ENCODE measurements around the gene LRP2.

Gene LRP2

DNA sequence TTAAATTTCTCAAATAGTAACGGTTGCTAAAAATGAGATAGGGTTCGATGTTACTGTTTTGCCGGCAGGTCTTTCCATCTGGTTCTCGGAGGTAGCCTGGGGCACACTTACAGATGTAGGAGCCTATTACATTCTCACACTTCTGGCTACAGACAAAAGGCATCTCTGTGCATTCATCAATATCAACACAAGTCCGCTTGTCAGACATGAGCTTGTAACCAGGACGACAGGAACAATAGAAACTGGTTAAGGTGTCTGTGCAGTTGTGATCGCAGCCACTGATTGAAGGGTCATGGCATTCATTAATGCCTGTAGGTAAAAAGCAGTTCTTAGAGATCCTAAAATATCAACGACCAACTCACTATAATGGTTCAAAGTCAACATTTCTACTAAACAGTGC is 176.6 kb downstream of the LRP2 start:
- Histone ChIP-seq H3K4me3 (ENCODE audit: low read depth in 1 of 2, low read length in 2 of 2) (no peak overlapping the region), H3K27ac (ENCODE audit: low read depth, low read length) (no peak overlapping the region), H3K36me3 (ENCODE audit: control insufficient read depth in 1 of 2, insufficient read depth in 2 of 2, low read length in 2 of 2) (no peaks in the 10 kb centered on the region), H3K9ac (ENCODE audit: low read depth in 1 of 2, low read length in 2 of 2) (no peak overlapping the region), H3K9me3 (ENCODE audit: control insufficient read depth in 1 of 2, low read length in 2 of 2) (no peaks in the 10 kb centered on the region), H3K27me3 (ENCODE audit: control insufficient read depth in 1 of 2, insufficient read depth in 2 of 2, low read length in 2 of 2) (peaks cover 0 to 5% of the 10 kb centered on the region in 2 donors), H3K4me1 (ENCODE audit: control insufficient read depth in 1 of 2, insufficient read depth in 2 of 2, low read length in 2 of 2) (no peaks in the 10 kb centered on the region)

DNA sequence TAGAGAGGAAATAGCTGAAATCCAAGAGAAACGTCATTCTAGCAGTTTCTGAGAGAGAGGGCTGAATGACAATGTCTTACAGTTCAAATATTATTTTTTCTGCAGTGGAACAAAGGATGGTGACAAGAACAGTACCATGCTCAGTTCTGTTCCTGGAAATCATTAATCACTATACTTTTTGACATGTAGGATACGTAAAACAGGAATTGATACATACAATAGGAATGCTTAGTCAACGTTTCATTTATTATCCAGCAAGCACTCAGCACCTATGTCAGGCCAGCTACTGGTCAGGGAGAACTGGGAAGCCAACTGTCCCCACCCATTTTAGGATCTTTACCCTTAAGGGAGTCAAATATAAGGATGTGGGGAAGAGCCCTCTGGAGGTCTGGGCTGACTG is 178.3 kb downstream of the LRP2 start:
- Histone ChIP-seq H3K4me1 (ENCODE audit: control insufficient read depth in 1 of 2, insufficient read depth in 2 of 2, low read length in 2 of 2) (no peaks in the 10 kb centered on the region), H3K27ac (ENCODE audit: low read depth, low read length) (no peak overlapping the region), H3K27me3 (ENCODE audit: control insufficient read depth in 1 of 2, insufficient read depth in 2 of 2, low read length in 2 of 2) (peaks cover 0 to 5% of the 10 kb centered on the region in 2 donors), H3K36me3 (ENCODE audit: control insufficient read depth in 1 of 2, insufficient read depth in 2 of 2, low read length in 2 of 2) (no peaks in the 10 kb centered on the region), H3K4me3 (ENCODE audit: low read depth in 1 of 2, low read length in 2 of 2) (no peak overlapping the region), H3K9me3 (ENCODE audit: control insufficient read depth in 1 of 2, low read length in 2 of 2) (no peaks in the 10 kb centered on the region), H3K9ac (ENCODE audit: low read depth in 1 of 2, low read length in 2 of 2) (no peak overlapping the region)

DNA sequence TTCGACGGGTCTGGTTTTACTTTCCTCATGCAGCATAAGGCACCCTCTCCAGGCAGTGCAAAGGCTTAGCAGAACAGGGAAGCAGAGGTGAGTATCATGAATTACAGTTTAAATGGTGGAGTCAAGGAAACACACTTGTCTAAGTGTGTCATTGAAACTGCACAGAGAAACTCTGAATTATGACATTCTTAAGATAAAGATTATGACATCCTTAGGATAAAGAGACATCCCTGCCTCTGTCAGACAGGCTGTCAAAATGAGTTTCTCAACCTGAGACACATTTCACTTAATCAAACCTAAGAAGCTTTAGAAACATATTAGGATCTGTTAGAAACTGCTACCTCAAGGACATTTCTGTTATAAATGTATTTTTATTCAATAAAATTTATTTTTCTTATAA is 179.8 kb downstream of the LRP2 start:
- no peak overlapping the region for H3K4me3 ChIP-seq (ENCODE audit: low read depth in 1 of 2, low read length in 2 of 2)
- no peak overlapping the region for H3K27ac ChIP-seq (ENCODE audit: low read depth, low read length)
- H3K9ac ChIP-seq (ENCODE audit: low read depth in 1 of 2, low read length in 2 of 2), result no peak overlapping the region
- no peaks in the 10 kb centered on the region for H3K36me3 ChIP-seq (ENCODE audit: control insufficient read depth in 1 of 2, insufficient read depth in 2 of 2, low read length in 2 of 2)
- no peaks in the 10 kb centered on the region for H3K9me3 ChIP-seq (ENCODE audit: control insufficient read depth in 1 of 2, low read length in 2 of 2)
- no peaks in the 10 kb centered on the region for H3K4me1 ChIP-seq (ENCODE audit: control insufficient read depth in 1 of 2, insufficient read depth in 2 of 2, low read length in 2 of 2)
- peaks cover 0 to 5% of the 10 kb centered on the region in 2 donors for H3K27me3 ChIP-seq (ENCODE audit: control insufficient read depth in 1 of 2, insufficient read depth in 2 of 2, low read length in 2 of 2)

DNA sequence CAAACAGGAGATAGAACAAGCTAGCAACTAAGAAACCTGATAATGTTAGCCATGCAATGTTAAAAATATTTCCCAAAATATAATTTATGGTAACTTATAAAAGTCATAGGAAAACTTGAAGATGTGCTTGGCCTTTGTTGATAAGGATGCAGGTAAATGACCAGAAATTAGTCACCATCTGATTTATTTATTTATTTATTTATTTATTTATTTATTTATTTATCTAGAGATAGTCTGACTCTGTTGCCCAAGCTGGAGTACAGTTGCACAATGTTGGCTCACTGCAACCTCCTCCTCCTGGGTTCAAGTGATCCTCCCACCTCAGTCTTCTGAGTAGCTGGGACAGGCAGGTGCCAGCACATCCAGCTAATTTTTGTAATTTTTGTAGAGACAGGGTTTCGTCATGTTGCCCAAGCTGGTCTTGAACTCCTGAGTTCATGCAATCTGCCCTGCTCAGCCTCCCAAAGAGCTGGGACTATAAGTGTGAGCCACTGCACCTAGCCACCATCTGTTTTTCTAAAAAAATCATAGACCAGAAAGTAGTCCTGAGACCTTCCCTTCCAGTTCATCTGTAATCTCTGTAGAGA is 183.4 kb downstream of the LRP2 start:
- Histone ChIP-seq H3K9me3 (ENCODE audit: control insufficient read depth in 1 of 2, low read length in 2 of 2) (no peaks in the 10 kb centered on the region), H3K9ac (ENCODE audit: low read depth in 1 of 2, low read length in 2 of 2) (no peak overlapping the region), H3K27ac (ENCODE audit: low read depth, low read length) (no peak overlapping the region)

DNA sequence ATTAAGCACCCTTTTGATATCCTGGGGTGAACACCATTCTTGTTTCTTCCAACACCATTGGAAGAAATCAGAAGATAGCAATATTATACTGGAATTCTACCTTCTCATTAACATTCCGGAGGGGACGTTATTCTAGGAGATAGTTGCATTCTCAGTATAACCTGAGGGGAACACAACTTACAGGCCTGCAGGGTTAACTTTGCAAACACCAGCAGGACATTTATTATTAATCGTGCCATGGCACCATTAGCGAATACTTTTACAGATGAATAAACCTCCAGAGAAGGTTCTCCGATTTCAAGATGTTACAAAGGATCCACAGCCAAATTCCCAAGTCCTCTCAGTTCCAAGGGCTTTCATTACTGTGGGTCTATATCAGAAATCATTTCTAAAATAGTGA is 184.0 kb downstream of the LRP2 start:
- no peaks in the 10 kb centered on the region for H3K9me3 ChIP-seq (ENCODE audit: control insufficient read depth in 1 of 2, low read length in 2 of 2)

More for the DNA sequence above, 183.4 kb downstream of the LRP2 start:
- Histone ChIP-seq H3K4me1 (ENCODE audit: control insufficient read depth in 1 of 2, insufficient read depth in 2 of 2, low read length in 2 of 2) (no peaks in the 10 kb centered on the region), H3K4me3 (ENCODE audit: low read depth in 1 of 2, low read length in 2 of 2) (no peak overlapping the region), H3K36me3 (ENCODE audit: control insufficient read depth in 1 of 2, insufficient read depth in 2 of 2, low read length in 2 of 2) (no peaks in the 10 kb centered on the region), H3K27me3 (ENCODE audit: control insufficient read depth in 1 of 2, insufficient read depth in 2 of 2, low read length in 2 of 2) (no peaks in the 10 kb centered on the region)

DNA sequence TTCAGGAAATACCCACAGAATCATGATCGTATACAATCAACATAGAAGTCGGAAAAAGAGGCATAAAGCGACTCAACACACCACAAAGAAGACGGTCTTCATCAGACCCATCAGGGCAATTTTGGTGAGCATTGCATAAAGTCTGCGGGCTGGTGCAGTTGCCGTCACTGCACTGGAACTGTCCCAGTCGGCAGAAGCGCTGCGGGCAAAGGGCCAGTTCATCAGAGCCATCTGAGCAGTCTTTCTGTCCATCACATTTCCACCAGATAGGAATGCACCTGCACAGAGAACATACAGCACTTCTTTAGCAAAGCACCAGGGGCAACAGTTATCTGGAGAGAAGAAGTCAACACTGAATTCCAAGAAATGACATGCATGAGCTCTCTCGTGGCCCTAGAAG is 187.2 kb downstream of the LRP2 start:
- Histone ChIP-seq H3K4me3 (ENCODE audit: low read depth in 1 of 2, low read length in 2 of 2) (no peak overlapping the region), H3K4me1 (ENCODE audit: control insufficient read depth in 1 of 2, insufficient read depth in 2 of 2, low read length in 2 of 2) (no peaks in the 10 kb centered on the region), H3K36me3 (ENCODE audit: control insufficient read depth in 1 of 2, insufficient read depth in 2 of 2, low read length in 2 of 2) (no peaks in the 10 kb centered on the region), H3K27ac (ENCODE audit: low read depth, low read length) (no peak overlapping the region), H3K27me3 (ENCODE audit: control insufficient read depth in 1 of 2, insufficient read depth in 2 of 2, low read length in 2 of 2) (peaks cover 3 to 4% of the 10 kb centered on the region in 2 donors), H3K9ac (ENCODE audit: low read depth in 1 of 2, low read length in 2 of 2) (no peak overlapping the region), H3K9me3 (ENCODE audit: control insufficient read depth in 1 of 2, low read length in 2 of 2) (no peaks in the 10 kb centered on the region)

More for the DNA sequence above, 184.0 kb downstream of the LRP2 start:
- H3K27me3 ChIP-seq (ENCODE audit: control insufficient read depth in 1 of 2, insufficient read depth in 2 of 2, low read length in 2 of 2), result no peaks in the 10 kb centered on the region
- no peak overlapping the region for H3K4me3 ChIP-seq (ENCODE audit: low read depth in 1 of 2, low read length in 2 of 2)
- no peaks in the 10 kb centered on the region for H3K36me3 ChIP-seq (ENCODE audit: control insufficient read depth in 1 of 2, insufficient read depth in 2 of 2, low read length in 2 of 2)
- no peak overlapping the region for H3K9ac ChIP-seq (ENCODE audit: low read depth in 1 of 2, low read length in 2 of 2)
- H3K27ac ChIP-seq (ENCODE audit: low read depth, low read length), result no peak overlapping the region
- H3K4me1 ChIP-seq (ENCODE audit: control insufficient read depth in 1 of 2, insufficient read depth in 2 of 2, low read length in 2 of 2), result no peaks in the 10 kb centered on the region

DNA sequence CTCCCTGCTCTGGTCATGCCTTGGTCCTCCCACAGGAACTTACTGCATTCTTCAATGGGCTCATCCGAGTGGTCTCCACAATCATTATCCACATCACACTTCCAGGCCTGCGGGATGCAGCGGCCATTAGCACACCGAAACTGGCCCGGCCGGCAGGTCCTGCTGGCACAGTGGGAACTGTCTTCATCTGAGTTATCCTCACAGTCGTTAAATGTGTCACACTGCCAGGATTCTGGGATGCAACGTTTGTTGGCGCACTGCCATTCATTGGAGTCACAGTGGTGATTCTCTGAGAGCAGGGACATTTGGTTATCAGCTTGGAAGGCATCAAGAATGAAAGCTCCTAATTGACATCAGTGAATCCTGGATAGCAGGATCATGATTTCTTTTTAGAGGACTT is 188.5 kb downstream of the LRP2 start:
- H3K36me3 ChIP-seq (ENCODE audit: control insufficient read depth in 1 of 2, insufficient read depth in 2 of 2, low read length in 2 of 2), result no peaks in the 10 kb centered on the region
- H3K27ac ChIP-seq (ENCODE audit: low read depth, low read length), result no peak overlapping the region
- no peaks in the 10 kb centered on the region for H3K4me1 ChIP-seq (ENCODE audit: control insufficient read depth in 1 of 2, insufficient read depth in 2 of 2, low read length in 2 of 2)
- H3K9ac ChIP-seq (ENCODE audit: low read depth in 1 of 2, low read length in 2 of 2), result no peak overlapping the region
- peaks cover 3 to 4% of the 10 kb centered on the region in 2 donors for H3K27me3 ChIP-seq (ENCODE audit: control insufficient read depth in 1 of 2, insufficient read depth in 2 of 2, low read length in 2 of 2)
- no peak overlapping the region for H3K4me3 ChIP-seq (ENCODE audit: low read depth in 1 of 2, low read length in 2 of 2)
- no peaks in the 10 kb centered on the region for H3K9me3 ChIP-seq (ENCODE audit: control insufficient read depth in 1 of 2, low read length in 2 of 2)

DNA sequence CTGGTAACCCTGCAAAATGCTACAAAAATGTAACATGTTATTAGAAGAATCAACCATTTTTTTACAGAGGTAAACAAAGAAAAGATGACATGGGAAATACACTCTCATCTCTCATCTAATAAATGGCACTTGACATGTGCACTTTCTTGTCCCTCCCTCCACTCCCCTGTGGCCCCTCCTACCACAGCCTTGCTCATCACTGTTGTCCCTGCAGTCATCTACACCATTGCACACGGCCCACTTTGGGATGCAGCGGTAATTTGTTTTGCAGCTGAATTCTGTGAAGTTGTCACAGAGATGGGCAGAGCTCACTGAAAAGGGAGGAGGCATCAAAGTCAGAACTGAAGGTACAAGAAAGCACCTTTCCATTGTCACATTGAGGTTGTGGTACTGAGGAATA is 189.4 kb downstream of the LRP2 start:
- Histone ChIP-seq H3K9ac (ENCODE audit: low read depth in 1 of 2, low read length in 2 of 2) (no peak overlapping the region), H3K4me3 (ENCODE audit: low read depth in 1 of 2, low read length in 2 of 2) (no peak overlapping the region), H3K36me3 (ENCODE audit: control insufficient read depth in 1 of 2, insufficient read depth in 2 of 2, low read length in 2 of 2) (no peaks in the 10 kb centered on the region), H3K9me3 (ENCODE audit: control insufficient read depth in 1 of 2, low read length in 2 of 2) (no peaks in the 10 kb centered on the region), H3K27me3 (ENCODE audit: control insufficient read depth in 1 of 2, insufficient read depth in 2 of 2, low read length in 2 of 2) (peaks cover 3 to 4% of the 10 kb centered on the region in 2 donors), H3K27ac (ENCODE audit: low read depth, low read length) (no peak overlapping the region), H3K4me1 (ENCODE audit: control insufficient read depth in 1 of 2, insufficient read depth in 2 of 2, low read length in 2 of 2) (no peaks in the 10 kb centered on the region)

DNA sequence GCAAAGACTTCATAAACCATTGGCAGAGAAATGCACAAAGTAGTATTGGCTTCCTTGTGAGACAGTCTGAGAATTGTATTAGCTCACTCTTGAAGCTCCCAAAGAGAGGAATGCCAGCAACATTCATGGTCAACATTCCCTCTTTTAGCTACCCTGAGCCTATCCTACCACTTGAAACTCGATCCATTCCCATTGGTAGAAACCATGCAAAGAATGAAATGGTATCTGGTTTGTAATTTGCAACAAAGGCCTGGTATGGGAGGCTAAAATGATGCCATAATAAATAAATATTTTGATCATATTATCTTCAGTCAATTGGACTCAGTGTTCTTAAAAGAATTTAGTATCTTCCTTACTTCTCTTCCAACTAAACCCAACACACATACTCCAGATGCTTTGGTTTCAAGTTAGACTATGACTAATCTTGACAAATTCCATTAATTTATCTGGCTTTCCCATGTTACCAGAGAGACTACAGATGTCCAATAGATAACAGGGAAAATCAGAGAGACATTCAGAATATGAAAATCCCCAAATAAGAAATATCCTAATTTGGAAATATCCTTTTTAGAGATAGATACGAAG is 190.1 kb downstream of the LRP2 start:
- H3K4me3 ChIP-seq (ENCODE audit: low read depth in 1 of 2, low read length in 2 of 2), result no peak overlapping the region
- no peaks in the 10 kb centered on the region for H3K36me3 ChIP-seq (ENCODE audit: control insufficient read depth in 1 of 2, insufficient read depth in 2 of 2, low read length in 2 of 2)
- H3K9me3 ChIP-seq (ENCODE audit: control insufficient read depth in 1 of 2, low read length in 2 of 2), result no peaks in the 10 kb centered on the region
- no peak overlapping the region for H3K27ac ChIP-seq (ENCODE audit: low read depth, low read length)
- H3K4me1 ChIP-seq (ENCODE audit: control insufficient read depth in 1 of 2, insufficient read depth in 2 of 2, low read length in 2 of 2), result no peaks in the 10 kb centered on the region
- H3K27me3 ChIP-seq (ENCODE audit: control insufficient read depth in 1 of 2, insufficient read depth in 2 of 2, low read length in 2 of 2), result peaks cover 3 to 4% of the 10 kb centered on the region in 2 donors
- no peak overlapping the region for H3K9ac ChIP-seq (ENCODE audit: low read depth in 1 of 2, low read length in 2 of 2)

DNA sequence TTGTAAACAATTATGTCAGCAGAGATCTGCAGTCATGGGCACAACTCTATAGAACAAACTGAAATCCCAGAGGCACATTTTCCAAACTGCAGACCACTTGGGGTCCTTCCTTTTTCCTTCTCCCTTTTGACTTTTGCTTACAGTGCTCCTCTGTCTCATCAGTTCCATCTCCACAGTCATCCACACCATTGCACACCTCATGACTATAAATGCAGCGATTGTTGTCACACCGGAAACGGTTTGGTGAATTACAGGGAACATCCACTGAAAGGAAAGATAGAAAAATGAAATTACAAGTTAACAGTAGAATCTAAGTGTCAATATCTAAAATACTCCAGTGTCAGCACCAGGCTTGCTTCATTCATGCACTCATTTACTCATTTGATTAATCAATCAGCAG is 196.5 kb downstream of the LRP2 start:
- Histone ChIP-seq H3K27ac (ENCODE audit: low read depth, low read length) (no peak overlapping the region), H3K36me3 (ENCODE audit: control insufficient read depth in 1 of 2, insufficient read depth in 2 of 2, low read length in 2 of 2) (no peaks in the 10 kb centered on the region), H3K27me3 (ENCODE audit: control insufficient read depth in 1 of 2, insufficient read depth in 2 of 2, low read length in 2 of 2) (no peaks in the 10 kb centered on the region)

More for the DNA sequence above, 196.5 kb downstream of the LRP2 start:
- H3K4me3 ChIP-seq (ENCODE audit: low read depth in 1 of 2, low read length in 2 of 2), result no peak overlapping the region
- H3K4me1 ChIP-seq (ENCODE audit: control insufficient read depth in 1 of 2, insufficient read depth in 2 of 2, low read length in 2 of 2), result peaks cover 4 to 15% of the 10 kb centered on the region in 2 donors
- H3K9ac ChIP-seq (ENCODE audit: low read depth in 1 of 2, low read length in 2 of 2), result no peak overlapping the region
- no peaks in the 10 kb centered on the region for H3K9me3 ChIP-seq (ENCODE audit: control insufficient read depth in 1 of 2, low read length in 2 of 2)
